Stimulated activated CD4-positive, alpha-beta T cell treated with anti-CD3 and anti-CD28 coated beads, Interleukin-1b, Interleukin-23, amount 100 ng/mL, for 4 hours (primary cell): Measurements from ENCODE around the gene ZG16.

Experiments
- DNase-seq, 2 donors: peaks; one replicate each; pipeline ENCODE4 v3.0.0-alpha.2; 2020; ENCODE audit warnings: low read depth in 2 of 2

ZG16 gene

DNA sequence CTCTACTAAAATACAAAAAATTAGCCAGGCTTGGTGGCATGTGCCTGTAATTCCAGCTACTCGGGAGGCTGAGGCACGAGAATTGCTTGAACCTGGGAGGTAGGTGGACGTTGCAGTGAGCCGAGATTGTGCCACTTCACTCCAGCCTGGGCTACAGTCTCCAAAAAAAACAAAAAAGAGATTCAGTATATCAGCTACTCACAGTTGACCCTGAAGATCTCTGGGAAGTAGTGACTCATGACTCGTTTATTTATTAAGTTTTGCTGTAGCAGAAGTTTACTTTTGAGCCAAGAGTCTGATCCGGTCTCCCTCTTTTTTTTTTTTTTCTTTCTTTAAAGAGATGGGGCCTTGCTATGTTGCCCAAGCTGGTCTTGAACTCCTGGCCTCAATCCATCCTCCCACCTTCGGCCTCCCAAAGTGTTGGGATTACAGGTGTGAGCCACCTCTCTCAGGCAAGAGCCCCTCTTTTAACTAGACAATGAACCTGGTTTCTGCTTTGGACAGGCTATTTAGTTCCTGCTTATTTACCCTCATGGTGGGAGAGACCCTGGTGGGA, 46.6 kb downstream of the ZG16 start:
- DNase-seq: no peak

DNA sequence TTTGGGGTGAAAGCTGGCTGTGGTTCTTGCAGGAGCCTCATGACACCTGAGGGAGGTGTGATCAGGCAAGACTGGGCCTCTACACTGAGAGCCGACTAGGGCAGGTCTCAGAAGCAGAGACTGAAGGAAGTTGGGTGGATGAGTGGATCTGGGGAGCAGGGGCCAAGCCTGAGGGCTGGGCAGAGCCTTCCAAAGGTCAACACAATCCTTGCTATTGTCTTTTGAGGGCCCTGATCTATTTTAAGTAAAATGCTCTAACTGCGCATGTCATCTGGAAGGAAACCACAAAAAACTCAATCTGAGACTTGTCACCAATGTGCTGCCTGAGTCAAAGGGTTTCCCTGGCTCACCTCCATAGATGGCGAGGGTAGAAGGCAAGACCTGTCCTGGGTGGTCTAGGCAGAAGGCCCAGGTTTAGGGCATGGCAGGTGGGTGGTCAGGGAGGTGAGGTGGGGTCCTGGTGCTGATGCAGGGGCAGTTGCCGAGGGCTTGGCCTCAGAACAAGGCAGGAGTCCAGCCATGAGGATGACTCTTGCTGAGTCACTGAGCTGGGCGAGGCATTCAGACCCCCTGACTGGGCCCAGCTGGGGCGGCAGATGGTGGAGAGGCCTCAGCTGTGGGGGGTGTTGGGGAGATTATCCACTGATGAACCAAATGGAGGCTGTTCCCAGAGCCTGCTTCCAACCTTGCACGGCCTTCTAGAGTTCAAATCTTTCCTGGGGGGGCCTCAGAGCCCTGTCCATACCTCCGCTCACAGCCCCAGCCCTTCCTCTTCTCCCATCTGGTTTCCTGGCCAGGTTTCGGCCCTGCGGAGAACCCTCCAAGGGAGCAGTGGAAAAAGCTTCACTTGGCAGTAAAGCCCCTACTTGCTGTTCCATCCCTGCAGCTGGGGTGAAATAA, 47.3 kb downstream of the ZG16 start:
- no peak for DNase-seq

DNA sequence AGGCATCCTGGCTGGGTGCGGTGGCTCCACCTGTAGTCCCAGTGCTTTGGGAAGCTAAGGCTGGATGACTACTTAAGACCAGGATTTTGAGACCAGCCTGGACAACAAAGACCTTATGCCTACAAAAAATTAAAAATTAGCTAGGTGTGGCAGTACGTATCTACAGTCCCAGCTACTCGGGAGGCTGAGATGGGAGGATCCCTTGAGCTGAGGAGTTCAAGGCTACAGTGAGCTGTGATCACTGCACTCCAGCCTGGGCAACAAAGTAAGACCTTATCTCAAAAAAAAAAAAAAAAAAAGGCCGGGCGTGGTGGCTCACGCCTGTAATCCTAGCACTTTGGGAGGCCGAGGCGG, 48.3 kb downstream of the ZG16 start:
- DNase-seq: no peak

DNA sequence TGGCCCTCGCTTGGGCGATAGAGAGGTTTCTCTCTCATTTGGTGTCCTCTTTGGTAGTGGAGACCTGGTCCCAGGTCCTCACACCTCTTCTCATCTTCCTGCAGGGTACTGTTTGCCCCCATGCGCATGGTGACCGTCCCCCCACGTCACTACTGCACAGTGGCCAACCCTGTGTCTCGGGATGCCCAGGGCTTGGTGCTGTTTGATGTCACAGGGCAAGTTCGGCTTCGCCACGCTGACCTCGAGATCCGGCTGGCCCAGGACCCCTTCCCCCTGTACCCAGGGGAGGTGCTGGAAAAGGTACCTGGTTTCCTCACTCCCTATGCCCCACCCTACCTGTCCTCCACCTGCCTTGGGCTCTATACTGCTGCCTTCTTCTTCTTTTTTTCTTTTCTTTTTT, 52.7 kb downstream of the ZG16 start:
- no peak for DNase-seq

DNA sequence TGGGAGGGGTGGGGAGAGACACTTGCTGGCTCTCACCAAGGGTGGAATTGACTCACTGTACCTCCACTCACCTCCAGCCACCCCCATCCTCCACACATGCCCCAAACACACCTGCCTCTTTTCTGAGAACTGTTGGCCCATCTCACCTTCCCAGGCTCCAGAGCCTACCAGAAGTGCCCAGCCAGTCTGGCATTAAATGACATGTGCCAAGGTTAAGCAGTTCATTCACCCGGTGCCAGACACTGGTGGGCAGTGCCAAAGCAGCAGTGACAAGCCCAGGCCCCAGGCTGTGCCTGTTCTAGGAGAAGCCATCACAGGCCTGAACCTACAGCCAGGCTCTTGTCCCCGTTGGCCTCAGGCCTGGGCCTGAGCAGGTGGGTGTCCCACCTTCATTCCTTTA, 53.4 kb downstream of the ZG16 start:
- DNase-seq: no peak
